GM21367 (cell line): ENCODE results near the gene TPRX1.
"Not testable (repeated sequence)": the region's sequence is repeated elsewhere in the genome, so short reads cannot be mapped to it uniquely, and the experiment has no call there.

Source experiments
- ATAC-seq: cut with Tn5 transposase; IDR thresholded peaks from one replicate; pipeline ENCODE4 v1.9.1; 2021; ENCODE audit not compliant: unreplicated experiment

The TPRX1 gene, protein sequence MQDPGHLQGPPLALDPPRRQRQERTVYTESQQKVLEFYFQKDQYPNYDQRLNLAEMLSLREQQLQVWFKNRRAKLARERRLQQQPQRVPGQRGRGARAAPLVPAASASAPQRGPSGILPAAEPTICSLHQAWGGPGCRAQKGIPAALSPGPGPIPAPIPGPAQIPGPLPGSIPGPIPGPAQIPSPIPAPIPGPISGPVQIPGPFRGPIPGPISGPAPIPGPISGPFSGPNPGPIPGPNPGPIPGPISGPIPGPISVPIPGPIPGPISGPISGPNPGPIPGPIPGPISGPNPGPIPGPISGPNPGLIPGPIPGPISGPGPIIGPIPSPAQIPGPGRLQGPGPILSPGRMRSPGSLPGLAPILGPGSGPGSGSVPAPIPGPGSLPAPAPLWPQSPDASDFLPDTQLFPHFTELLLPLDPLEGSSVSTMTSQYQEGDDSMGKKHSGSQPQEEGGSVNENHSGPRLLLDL

GRCh38 chr19:47804451-47804850 is at the start of gene TPRX1:
TPRX1 (minus strand) TSS chr19:47804551; CDS start chr19:47804539, 12 bp downstream.
- not testable (repeated sequence) for ATAC-seq

DNA sequence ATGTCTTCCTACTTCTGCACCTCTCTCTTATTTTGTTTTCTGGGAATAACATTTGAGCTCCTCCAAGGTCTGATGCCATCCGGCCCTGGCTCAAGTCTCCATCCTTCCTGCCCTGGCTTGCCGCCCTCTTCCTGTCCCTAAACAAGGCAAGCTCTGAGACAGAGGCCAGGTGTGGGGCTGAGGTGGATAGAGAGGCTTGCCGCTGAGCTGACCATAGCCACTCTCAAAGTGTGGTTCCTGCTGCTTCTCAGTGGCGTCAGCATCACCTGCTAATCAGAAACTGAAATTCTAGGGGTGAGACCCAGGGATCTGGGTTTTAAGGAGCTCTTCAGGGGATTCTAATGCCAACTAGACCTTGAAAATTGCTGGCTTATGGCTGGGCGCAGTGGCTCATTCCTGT is 48.7 kb upstream of the TPRX1 start:
- no peak for ATAC-seq

GRCh38 chr19:47848823-47849473 is 44.6 kb upstream of the TPRX1 start:
- no peak for ATAC-seq

DNA sequence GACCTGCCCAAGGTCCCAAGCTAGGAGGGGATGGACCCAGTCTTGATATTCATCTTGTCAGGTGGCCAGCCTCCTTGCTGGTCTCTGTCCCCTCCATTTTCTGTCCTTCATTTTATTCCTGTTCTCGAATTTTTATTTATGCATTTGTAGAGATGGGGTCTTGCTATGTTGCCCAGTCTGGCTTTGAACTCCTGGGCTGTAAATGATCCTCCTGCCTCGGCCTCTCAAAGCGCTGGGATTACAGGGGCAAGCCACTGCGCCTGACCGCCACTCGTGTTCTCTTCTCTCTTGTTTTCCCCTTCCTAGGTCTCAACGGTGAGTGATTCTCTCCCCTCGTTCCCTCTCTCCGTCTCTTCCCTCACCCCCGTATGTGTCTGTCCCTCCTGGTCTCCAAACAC is 44.1 kb upstream of the TPRX1 start:
- ATAC-seq = no peak

DNA sequence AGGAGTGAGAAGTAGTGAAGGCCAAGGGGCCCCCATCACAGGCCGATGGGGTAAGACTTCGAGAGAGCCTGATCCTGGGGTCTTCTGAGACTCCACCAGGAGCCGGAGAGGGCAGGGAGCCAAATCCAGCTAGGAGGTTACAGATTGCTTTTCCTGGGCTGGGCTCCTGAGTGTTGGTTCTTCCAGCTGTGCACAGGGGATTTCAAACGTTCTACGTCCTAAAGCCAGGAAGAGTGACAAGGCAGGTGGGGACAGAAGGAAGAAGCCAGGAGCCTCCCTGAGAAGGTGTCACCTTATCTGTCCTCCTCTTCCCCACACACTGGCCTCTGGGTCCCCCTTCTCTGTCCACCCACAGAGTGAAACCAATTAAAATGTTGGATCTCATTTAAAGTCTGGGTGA is 38.6 kb upstream of the TPRX1 start:
- ATAC-seq = no peak

- ATAC-seq = no peak
Observed at GRCh38 chr19:47839913-47840312, 35.6 kb upstream of the TPRX1 start.

DNA sequence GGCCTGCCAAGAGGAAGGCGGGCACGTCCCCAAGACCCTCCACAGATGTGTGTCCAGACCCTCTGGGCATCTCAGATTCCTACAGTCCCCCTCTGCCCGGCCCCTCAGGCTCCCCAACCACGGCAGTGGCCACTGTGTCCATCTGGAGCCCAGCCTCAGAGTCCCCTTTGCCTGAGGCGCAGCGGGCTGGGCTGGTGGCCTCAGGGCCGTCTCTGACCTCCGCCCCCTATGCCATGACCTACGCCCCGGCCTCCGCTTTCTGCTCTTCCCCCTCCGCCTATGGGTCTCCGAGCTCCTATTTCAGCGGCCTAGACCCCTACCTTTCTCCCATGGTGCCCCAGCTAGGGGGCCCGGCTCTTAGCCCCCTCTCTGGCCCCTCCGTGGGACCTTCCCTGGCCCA is 35.1 kb upstream of the TPRX1 start:
- ATAC-seq = no peak

- ATAC-seq = no peak
Observed at GRCh38 chr19:47836038-47836437, 31.7 kb upstream of the TPRX1 start.

DNA sequence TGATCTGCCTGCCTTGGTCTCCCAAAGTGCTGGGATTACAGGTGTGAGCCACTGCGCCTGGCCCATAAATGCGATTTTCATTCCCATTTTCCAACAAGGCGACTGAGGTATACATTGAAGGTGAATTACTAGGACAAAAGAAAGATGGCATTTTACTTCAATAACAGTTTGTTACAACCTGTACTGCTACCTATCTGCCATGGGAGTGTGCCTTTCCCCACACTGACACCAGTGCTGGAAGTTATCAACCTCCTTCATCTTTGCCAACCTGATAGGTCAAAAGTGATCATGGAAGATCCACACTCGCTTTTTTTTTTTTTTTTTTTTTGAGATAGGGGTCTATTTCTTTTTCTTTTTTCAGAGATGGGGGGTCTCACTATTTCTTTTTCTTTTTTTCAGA is 28.4 kb upstream of the TPRX1 start:
- ATAC-seq = no peak

DNA sequence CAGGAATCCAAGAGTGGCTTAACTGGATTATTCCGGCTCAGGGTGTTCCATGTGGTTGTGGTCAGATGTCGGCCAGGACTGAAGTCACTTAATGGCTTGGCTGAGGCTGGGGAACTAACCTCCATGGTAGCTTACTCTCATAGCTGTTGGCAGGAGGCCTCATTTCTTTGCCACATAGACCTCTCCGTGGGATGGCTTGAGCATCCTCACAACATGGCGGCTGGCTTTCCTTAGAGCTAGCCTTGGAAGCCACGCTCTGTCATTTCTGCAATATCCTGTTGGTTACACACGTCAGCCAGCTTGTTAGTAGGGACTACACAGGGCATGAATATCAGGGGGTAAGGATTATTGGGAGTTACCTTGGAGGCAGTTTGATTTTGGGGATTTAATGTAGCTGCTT is 22.4 kb upstream of the TPRX1 start:
- no peak for ATAC-seq

- ATAC-seq = no peak
Observed at GRCh38 chr19:47824396-47824795, 20.0 kb upstream of the TPRX1 start.

DNA sequence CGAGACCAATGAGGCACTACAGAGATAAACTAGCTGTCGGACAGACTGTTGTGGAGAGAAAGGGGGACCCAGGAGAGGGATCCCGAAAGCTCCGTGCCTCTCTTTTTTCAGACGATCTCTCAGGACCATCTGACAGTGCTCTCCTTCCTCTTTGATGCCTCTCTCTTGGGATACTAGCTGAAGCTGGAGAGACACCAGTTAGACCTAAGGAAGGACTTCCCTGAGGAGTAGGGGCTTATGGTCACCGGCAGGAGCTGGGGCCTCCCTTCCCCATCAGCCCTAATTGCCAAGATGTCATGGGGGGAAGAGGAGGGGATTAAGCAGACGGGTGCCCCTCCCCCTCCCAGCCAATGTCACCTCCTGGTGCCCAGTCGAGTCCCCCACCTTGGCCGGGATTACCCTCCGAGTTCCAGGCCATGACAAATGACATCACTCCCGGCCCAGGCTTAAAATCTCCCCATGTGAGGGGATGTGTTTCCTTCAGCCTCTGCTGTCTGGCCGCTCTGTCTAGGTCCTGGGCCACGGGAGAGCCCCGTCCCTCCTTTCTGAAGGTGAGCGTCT is 17.2 kb upstream of the TPRX1 start, which contains the start of gene CRX:
TSS of gene CRX (plus strand) at position 478 of the 561 bp plus-strand sequence. CDS start 12,507 bp downstream, outside the sequence.
- no peak for ATAC-seq

DNA sequence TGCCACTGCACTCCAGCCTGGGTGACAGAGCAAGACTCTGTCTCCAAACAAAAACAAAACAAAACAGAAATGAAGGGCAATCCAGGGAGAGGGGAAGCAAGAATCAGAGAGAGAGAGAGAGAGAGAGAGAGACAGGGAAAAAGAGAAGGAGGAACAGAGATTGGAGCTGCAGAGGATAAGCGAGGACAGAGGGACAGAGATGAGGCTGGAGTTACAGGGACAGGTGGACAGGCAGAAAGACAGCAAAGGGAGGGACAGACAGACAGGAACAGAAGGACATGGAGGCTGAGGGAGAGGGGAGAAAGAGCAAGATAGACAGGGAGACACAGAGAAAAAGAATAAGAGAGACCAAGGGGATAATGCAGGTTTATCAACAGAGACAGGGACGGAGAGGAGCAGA is 16.1 kb upstream of the TPRX1 start:
- no peak for ATAC-seq

GRCh38 chr19:47819858-47820257 is 15.5 kb upstream of the TPRX1 start:
- no peak for ATAC-seq

- ATAC-seq = not testable (repeated sequence)
Observed at GRCh38 chr19:47818221-47818620, 13.9 kb upstream of the TPRX1 start.

DNA sequence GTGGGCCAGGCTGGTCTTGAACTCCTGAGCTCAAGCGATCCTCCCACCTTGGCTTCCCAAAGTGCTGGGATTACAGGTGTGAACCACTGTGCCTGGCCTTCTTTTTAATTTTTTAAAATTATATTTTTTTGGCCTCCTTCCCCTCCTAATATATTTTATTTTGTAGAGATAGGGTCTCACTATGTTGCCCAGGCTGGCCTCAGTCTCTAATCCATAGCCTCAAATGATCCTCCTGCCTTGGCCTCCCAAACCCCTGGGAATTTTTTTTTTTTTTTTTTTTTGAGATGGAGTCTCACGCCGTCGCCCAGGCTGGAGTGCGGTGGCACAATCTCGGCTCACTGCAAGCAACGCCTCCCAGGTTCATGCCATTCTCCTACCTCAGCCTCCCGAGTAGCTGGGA is 11.9 kb upstream of the TPRX1 start:
- ATAC-seq = not testable (repeated sequence)

DNA sequence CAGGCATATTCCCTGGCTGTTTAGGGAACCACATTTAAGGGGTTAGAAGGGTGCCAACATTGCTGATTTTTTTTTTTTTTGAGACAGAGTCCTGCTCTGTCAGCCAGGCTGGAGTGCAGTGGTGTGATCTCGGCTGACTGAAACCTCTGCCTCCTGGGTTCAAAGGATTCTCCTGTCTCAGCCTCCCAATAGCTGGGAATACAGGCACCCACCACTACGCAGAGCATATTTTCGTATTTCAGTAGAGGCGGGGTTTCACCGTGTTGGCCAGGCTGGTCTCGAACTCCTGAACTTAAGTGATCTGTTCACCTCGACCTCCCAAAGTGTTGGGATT is 9.6 kb upstream of the TPRX1 start:
- ATAC-seq = no peak

DNA sequence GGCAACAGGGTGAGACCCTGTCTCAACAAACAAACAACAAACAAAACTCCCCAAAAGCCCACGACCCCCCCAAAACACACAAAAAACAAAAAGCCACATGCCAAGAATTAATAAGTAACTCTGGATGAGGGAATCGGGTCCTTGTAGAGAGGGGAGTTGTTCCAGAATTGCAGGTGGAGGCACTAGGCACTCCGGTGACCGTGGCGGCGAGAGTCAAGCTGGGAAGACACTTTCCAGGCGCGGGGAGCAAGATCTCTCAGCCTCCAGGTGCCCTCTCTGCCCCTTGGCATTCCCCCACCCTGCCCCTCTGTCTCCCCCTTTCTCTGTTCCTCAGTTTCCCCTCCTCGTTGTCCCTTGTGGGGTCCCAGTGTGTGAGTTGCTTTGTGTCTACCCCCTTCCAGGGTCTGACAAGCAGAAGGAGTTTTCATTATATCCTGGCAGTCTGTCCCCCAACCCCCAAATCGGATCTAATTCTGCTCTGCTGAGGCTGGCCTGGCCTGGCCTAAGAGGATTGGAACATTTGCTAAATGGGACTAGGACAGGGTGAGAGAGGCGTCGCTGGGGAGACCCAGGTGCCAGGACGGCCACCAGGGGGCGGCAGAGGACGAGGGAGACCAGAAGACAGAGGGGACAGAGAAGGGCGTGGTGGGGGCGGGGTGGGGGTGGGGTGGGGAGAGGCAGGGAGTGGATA is 9.1 kb upstream of the TPRX1 start:
- no peak for ATAC-seq

- no peak for ATAC-seq
Observed at GRCh38 chr19:47806435-47806834, 2.1 kb upstream of the TPRX1 start.

- no peak for ATAC-seq
Observed at GRCh38 chr19:47805313-47805712, 962 bp upstream of the TPRX1 start.

GRCh38 chr19:47803671-47804070 is 680 bp downstream of the TPRX1 start:
- ATAC-seq = not testable (repeated sequence)
